Gastroesophageal sphincter (tissue), 4 donors: Measurements from ENCODE around the gene C6orf89. TPM values are rescaled to one million over a fixed set of nuclear protein-coding genes. Genes with fewer than 3 reads are reported as not detected.

ENCODE experiments used
- ATAC-seq: fragments of 150-250 bp; one replicate; pipeline ENCODE4 v1.9.1; 2016; ENCODE audit warnings: mild to moderate bottlenecking, moderate library complexity
- H3K27ac ChIP-seq, 4 donors: fragments of 200-600 bp; sonication (generic) in 3 of 4; 1 replicate in 3 of 4; 2 replicates in 1 of 4; pipeline ENCODE4 v1.5.1; 2016 to 2019
- H3K27me3 ChIP-seq: fragments of 200-600 bp; sonication (generic); one replicate; pipeline ENCODE4 v1.5.1; 2019
- H3K36me3 ChIP-seq, 2 donors: fragments of 200-600 bp; sonication (generic); one replicate each; pipeline ENCODE4 v1.5.1; 2019; ENCODE audit warnings: control low read depth in 1 of 2
- H3K4me1 ChIP-seq, 3 donors: fragments of 200-600 bp; sonication (generic); 1 replicate in 2 of 3; 2 replicates in 1 of 3; pipeline ENCODE4 v1.5.1; 2016 to 2019; ENCODE audit warnings: control low read depth in 2 of 3
- H3K4me3 ChIP-seq, 2 donors: fragments of 200-600 bp; sonication (generic); one replicate each; pipeline ENCODE4 v1.5.1; 2019; ENCODE audit warnings: mild to moderate bottlenecking in 1 of 2, moderate library complexity in 1 of 2
- H3K9me3 ChIP-seq, 3 donors: fragments of 200-600 bp; sonication (generic); one replicate each; pipeline ENCODE4 v1.5.1; 2017 to 2019; ENCODE audit warnings: control low read depth in 2 of 3
- EP300 ChIP-seq: sonication (generic); formaldehyde crosslinking; IDR thresholded peaks from one replicate; pipeline ENCODE4 v1.6.1; 2017; ENCODE audit warnings: antibody characterized with exemption, mild to moderate bottlenecking
- POLR2A ChIP-seq, 2 donors: fragments of 450-650 bp; IDR thresholded peaks; one replicate each; pipeline ENCODE4 v1.6.1; 2017; ENCODE audit warnings: antibody characterized with exemption in 2 of 2, mild to moderate bottlenecking in 2 of 2, moderate library complexity in 1 of 2
- POLR2AphosphoS5 ChIP-seq: sonication (generic); formaldehyde crosslinking; IDR thresholded peaks from one replicate; pipeline ENCODE4 v1.6.1; 2017; ENCODE audit warnings: antibody characterized with exemption
- WGBS, 2 donors: methylation state at CpG; one replicate each; pipeline ENCODE4 v1.1.5; 2018; ENCODE audit warnings: low coverage in 1 of 2; 5-methylcytosine and 5-hydroxymethylcytosine counted together
- total RNA-seq, 4 donors: library from RNA; depleted of rRNA; stranded (reverse); fragments of >200 nt; gene quantifications; one replicate each; pipeline ENCODE4 v1.1.0, GENCODE V29; 2016
- TF ChIP-seq, protein P1 (sequence below), 4 experiments: fragments of 200-600 bp in 2 of 4; fragments of 450-650 bp in 2 of 4; sonication (generic) in 1 of 4; IDR thresholded peaks; one replicate each; pipeline ENCODE4 v1.5.1; 2017 to 2019; ENCODE audit warnings: antibody characterized with exemption in 4 of 4, mild to moderate bottlenecking in 2 of 4, moderate library complexity in 2 of 4

The C6orf89 gene
- total RNA-seq, 4 donors from 2014 or later = 62.1 to 73.8 (median 69.8) TPM

DNA sequence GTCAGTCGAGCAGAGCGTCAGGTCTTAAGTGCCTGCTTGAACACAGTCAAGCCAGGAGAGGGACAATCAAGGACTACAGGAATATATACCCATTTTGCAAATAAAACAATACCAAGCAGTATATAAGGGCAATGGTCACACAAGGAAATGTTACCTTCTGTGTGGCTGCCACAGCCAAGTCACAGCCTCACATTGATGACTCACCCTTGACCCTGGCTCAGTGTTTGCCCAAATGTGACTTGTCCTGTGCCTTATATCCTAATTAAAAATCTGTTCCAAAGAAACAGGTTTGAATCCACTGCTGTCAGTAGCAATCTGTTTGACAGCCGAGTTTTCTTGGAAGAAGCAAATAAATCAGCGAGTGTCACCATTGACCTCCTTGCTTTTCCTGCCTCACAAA lies 34.3 kb downstream of the C6orf89 start:
- H3K4me1 ChIP-seq = peaks cover 0 to 45% (median 13%) of the 10 kb centered on the region in 3 donors
- no peak overlapping the region for H3K4me3 ChIP-seq
- no peaks in the 10 kb centered on the region for H3K9me3 ChIP-seq
- peak overlapping the region in 3 of 4 donors; percentile 42 to 59 (median 48) for H3K27ac ChIP-seq
- no peak for ATAC-seq
- peaks cover 0 to 100% of the 10 kb centered on the region in 2 donors for H3K36me3 ChIP-seq
- TF ChIP-seq POLR2AphosphoS5 (no peak), POLR2A (IDR thresholded peaks at IDR 0.05) (no peak), EP300 (no peak)
- TF ChIP-seq, protein P1, sequence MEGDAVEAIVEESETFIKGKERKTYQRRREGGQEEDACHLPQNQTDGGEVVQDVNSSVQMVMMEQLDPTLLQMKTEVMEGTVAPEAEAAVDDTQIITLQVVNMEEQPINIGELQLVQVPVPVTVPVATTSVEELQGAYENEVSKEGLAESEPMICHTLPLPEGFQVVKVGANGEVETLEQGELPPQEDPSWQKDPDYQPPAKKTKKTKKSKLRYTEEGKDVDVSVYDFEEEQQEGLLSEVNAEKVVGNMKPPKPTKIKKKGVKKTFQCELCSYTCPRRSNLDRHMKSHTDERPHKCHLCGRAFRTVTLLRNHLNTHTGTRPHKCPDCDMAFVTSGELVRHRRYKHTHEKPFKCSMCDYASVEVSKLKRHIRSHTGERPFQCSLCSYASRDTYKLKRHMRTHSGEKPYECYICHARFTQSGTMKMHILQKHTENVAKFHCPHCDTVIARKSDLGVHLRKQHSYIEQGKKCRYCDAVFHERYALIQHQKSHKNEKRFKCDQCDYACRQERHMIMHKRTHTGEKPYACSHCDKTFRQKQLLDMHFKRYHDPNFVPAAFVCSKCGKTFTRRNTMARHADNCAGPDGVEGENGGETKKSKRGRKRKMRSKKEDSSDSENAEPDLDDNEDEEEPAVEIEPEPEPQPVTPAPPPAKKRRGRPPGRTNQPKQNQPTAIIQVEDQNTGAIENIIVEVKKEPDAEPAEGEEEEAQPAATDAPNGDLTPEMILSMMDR (IDR thresholded peaks at IDR 0.05) = no peak
- no peaks in the 10 kb centered on the region for H3K27me3 ChIP-seq
- WGBS, 2 donors = 73 to 83% methylated on average over 4 of the region's 4 CpGs

DNA sequence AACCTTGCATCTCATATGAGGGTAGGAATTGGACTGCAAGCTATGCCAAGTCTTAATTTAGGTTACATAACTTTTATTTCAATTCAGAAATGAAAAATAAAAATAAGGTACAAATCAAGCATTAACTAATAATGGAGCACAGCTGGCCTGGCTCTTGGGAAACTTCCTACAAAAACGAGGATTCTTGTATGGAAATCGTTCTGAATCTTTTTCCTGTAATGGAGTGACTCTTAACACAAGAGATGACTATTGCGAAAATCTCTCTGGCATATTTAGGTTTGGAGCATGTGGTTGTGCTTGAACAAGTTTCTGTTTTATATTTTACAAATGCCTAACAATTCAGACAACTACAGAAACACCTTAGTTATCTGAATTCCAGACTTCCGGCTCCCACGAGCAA lies 34.8 kb downstream of the C6orf89 start:
- H3K27ac ChIP-seq = peak overlapping the region in 3 of 4 donors; percentile 42 to 64 (median 59)
- H3K36me3 ChIP-seq = peaks cover 0 to 100% of the 10 kb centered on the region in 2 donors
- TF ChIP-seq, protein P1 (IDR thresholded peaks at IDR 0.05) = no peak
- TF ChIP-seq POLR2A (IDR thresholded peaks at IDR 0.05) (no peak), POLR2AphosphoS5 (peak; percentile 13), EP300 (no peak)
- no peak overlapping the region for H3K4me3 ChIP-seq
- ATAC-seq = peak; percentile 50
- no peaks in the 10 kb centered on the region for H3K27me3 ChIP-seq
- no peaks in the 10 kb centered on the region for H3K9me3 ChIP-seq
- 58 to 87% methylated on average over 3 to 5 of the region's 5 CpGs for WGBS, 2 donors
- H3K4me1 ChIP-seq = peaks cover 0 to 45% (median 13%) of the 10 kb centered on the region in 3 donors

DNA sequence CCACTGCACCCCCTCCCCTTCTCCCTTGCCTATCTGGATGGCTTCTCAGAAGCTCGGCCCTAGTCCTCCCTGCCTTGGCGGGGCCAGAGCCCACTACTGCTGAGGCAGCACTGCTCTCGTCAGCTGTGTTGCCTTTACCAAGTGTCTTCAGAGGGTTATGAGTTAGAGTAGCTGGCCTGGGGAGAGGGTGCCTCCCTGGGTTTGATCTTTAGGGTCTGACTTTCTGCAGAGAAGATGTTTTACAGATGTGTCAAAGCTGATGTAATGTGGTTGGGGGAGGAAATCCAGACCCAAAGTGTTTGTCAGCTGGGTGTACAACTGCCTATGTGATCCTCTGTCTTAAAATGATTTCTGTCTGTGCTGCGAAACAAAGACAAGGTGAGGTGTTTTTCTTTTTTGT lies 38.4 kb downstream of the C6orf89 start:
- WGBS, 2 donors = 75 to 90% methylated on average over 2 of the region's 4 CpGs
- Histone ChIP-seq H3K27me3 (no peaks in the 10 kb centered on the region), H3K27ac (no peak overlapping the region), H3K36me3 (peaks cover 0 to 71% of the 10 kb centered on the region in 2 donors), H3K4me3 (no peak overlapping the region), H3K9me3 (no peaks in the 10 kb centered on the region), H3K4me1 (peaks cover 0 to 44% (median 13%) of the 10 kb centered on the region in 3 donors)
- no peak for TF ChIP-seq EP300
- ATAC-seq = no peak

DNA sequence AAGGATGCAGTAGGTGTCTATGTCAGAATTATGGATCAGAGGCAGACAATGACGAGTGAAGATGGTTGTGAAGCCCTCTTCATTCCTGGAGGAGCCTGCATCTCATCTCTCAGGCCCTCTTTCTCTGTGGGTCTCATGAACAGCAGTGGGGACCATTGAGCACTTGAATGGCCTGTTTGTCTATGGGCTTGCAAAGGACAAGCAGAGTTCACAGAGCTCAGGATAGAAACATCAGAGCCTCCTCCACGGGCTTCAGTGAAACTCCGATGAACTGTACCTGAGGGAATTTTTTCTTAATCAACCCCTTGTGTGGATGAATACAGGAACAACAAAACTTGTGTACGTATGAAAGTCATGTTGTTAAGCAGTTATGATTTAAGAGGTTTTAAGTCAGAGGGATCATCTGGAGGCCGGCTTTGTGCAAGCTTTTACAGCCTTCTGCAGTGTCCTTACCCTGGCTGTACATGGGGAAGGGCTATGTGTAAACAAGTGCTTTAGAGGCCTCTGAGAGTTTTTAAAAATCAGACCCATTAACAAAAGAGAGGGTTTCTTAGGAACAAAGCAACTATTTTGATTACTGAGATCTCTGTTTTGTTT lies 39.1 kb downstream of the C6orf89 start:
- peaks cover 0 to 45% (median 20%) of the 10 kb centered on the region in 3 donors for H3K4me1 ChIP-seq
- ATAC-seq = no peak
- H3K27ac ChIP-seq = no peak overlapping the region
- no peak overlapping the region for H3K4me3 ChIP-seq
- peaks cover 0 to 64% of the 10 kb centered on the region in 2 donors for H3K36me3 ChIP-seq
- TF ChIP-seq EP300 (no peak), POLR2AphosphoS5 (no peak), POLR2A (IDR thresholded peaks at IDR 0.05) (no peak)
- TF ChIP-seq, protein P1 (IDR thresholded peaks at IDR 0.05) = no peak
- H3K9me3 ChIP-seq = no peaks in the 10 kb centered on the region
- WGBS, 2 donors = 46 to 61% methylated on average over 3 to 4 of the region's 5 CpGs
- no peaks in the 10 kb centered on the region for H3K27me3 ChIP-seq

DNA sequence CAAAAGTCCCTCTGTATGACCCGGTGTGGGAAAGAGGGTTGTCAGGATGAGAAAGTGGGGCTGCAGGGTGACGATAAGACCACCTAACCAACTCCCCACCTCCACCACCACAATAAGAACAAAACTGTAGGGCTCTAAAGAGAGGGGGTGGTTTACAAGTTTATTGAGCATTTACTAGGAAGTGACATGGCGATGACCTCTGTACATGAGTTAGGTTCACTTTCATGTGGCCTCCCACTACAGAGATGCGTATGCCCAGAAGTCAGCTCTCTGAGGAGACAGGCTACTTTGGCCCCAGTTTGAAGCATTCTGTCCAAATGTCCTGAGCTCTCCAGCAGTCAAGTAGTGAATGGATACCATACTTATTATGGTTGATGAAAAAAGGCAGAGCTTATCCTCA lies 40.1 kb downstream of the C6orf89 start:
- WGBS, 2 donors = 85 to 90% methylated on average over 2 to 4 of the region's 4 CpGs
- no peak for TF ChIP-seq POLR2A (IDR thresholded peaks at IDR 0.05)
- TF ChIP-seq, protein P1 (IDR thresholded peaks at IDR 0.05) = no peak
- TF ChIP-seq EP300 = no peak
- TF ChIP-seq POLR2AphosphoS5 = no peak
- Histone ChIP-seq H3K27ac (no peak overlapping the region), H3K27me3 (no peaks in the 10 kb centered on the region), H3K9me3 (no peaks in the 10 kb centered on the region), H3K4me3 (no peak overlapping the region), H3K36me3 (peaks cover 0 to 54% of the 10 kb centered on the region in 2 donors), H3K4me1 (peaks cover 0 to 46% (median 24%) of the 10 kb centered on the region in 3 donors)
- ATAC-seq = no peak
